ENCODE data around the gene ABCA4.

ABCA4 gene

DNA sequence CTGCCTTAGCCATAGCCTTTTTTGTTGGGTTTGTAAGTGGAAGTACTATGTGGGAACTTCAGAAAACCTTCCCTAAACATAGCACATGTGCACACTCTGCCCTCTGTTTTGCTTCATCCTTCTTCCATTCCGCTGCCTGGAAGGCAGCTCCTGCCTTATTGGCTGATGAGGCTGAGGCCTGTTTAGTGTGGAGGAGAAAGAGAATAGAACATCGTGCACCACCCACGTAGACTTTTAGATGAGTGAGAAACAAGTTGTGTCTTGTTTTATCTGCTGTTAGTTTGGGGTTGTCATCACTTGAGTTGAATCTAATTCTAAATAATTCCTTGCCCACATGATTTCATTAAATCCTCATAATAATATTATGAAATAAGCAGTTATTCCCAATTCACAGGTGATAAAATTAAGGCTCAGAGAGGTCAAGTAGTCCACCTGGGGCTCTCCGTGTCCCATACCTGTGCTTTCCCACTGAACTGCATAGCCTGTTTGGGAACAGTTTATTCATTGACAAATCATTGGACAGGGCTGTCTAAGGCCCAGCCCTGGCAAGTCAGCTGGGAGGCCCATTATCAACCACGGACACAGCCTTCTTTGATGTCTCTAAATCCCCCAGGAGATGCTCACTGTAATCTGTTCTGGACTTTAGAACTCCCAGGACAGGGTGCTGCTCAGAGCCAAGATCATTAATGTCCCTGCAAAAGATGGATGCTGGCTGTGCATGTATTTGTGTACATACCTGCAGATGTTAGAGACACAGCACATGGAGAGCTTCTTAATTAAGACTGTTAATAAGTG is 93.0 kb downstream of the ABCA4 start:
- DNase-seq (ENCODE audit: low read depth in 3 of 3): no peak

DNA sequence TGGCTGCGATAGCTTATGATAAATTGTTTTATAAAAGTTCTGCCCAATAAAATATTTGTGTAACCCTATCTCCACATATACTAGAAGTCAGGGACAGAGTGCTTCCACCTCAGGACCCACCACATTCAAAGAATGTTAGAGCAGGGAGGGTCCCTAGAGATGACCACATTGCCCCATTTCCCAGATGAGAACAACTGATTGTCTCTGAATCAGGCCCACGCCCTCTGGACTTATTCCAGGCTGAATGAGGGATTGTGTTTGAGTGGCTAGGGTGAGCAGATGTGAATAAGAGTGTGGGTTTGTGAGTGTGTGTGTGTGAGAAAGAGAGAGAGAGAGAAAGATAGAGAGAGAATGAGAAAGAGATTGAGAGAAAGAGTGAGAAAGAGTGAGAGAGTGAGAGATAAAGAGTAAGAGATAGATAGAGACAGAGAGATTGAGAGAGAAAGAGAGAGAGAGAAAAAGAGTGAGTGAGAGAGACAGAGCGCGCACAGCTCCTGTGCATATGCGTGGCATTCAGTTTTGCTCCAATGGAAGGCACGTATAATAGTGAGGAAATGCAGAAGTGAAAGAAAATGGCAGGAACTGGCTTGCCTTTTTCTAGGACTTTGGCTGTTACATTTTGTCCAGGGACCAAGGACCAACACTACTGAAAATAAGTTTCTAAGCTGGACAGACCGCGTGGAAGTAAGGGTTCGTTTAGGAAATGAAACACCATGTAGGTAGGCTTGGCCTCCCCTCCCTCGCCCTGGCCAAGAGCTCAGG is 94.1 kb downstream of the ABCA4 start:
- no peak for DNase-seq (ENCODE audit: low read depth in 3 of 3)

DNA sequence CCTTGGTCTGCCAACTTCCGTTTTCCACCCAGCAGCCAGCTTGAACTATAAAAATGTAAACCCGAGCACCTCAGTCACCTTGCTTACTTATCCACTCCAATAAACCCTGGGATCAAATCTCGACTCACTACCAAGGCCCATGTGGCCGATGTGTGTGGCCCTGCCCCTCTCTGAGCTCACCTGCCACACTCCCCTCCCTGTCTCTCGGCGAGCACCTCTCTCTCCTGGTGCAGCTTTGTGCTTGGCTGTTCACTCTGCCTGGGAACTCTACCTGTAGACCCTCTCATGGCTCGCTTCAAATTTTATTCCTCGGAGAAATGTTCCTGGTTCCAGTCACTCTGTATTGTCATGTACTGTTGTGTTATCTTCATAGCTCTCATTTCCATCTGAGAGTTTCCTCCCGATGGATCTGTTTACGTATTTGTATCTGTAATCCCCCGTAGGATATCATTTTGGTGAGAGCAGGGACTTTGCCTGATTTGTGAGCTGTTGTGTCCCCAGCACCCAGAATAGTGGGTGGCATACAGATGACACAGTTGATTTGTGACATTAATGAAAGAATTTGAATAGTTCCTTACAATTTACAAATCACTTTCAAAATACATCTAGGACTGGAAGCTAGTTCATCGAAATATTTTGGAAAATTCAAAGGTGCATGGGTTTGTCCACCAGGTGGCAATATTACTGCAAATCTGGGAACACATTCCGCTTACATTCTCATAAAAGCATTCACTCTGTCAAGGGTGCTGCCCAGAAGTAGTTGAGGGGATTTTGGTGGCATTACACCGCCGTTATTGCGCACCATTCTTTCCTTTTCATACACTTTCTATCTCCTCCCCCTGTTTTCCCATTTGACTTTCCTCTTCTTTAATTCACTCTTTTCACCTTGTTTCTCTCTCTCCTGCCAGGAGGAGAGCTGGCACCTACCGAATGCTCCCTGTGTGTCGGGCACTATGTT is 95.3 kb downstream of the ABCA4 start:
- no peak for DNase-seq (ENCODE audit: low read depth in 3 of 3)

DNA sequence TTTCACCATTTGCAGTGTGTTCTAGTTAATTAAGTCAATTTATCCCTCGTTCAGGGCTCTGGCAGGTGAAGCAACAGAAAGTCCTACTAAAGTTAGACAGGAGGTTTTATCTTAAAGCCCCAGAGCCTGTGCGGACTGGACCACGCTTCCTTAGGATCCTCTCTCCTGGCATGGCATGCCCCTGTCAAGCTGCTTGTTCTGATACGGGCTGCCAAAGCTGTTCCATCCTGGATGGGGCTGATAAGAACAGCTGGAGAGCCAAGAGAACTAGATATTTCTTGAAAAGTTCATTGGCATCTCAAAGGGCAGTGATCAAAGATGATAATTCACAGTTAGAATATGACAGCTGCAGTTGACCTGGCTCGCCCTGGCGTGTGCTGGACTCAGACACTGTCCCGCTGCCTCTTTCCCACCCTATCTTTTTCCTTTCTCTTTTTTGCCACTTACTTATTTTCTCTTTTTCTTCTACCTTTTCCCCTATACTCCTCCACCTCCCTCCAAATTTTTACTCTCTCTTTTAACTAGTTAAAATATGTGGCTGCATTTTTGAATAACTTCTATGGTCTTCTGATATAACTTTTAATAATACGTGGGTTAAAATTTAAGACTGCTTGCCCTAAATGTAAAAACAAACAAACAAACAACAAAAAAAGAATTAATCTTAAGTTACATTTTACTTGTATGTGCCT is 96.7 kb downstream of the ABCA4 start:
- no peak for DNase-seq (ENCODE audit: low read depth in 3 of 3)

DNA sequence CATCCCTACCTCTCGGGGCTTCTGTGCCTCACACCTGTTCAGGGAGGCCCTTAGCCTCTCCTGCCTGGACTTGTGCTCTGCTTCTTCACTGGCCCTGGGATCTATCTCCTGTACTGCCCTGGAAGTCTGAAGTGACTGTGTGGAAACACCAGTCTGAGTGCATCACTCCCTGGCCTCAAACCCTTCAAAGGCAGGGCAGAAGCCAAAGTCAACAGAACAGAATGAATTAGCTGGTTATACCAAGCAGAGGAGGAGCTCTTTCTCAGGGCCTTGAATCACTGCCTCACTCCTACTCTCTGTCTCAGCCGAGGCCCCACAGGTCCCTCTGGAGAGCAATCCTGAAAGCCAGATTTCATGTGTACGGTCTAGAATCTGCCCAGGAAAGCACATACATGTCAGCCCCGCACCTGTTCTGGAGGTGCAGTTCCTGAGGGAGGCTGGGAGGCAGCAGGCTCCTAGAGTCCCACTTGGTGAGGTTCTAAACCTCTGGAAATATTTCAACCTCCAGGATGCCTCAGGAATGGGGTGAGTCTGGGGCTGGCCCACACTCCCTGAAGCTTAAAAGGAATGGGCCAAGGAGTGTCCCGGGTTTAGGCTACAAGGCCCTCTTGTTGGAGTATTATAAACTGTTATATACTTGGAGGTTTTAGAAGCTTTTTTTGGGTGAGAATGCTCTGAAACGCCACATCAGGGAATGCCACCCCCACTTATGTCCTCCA is 98.3 kb downstream of the ABCA4 start:
- no peak for DNase-seq (ENCODE audit: low read depth in 3 of 3)

DNA sequence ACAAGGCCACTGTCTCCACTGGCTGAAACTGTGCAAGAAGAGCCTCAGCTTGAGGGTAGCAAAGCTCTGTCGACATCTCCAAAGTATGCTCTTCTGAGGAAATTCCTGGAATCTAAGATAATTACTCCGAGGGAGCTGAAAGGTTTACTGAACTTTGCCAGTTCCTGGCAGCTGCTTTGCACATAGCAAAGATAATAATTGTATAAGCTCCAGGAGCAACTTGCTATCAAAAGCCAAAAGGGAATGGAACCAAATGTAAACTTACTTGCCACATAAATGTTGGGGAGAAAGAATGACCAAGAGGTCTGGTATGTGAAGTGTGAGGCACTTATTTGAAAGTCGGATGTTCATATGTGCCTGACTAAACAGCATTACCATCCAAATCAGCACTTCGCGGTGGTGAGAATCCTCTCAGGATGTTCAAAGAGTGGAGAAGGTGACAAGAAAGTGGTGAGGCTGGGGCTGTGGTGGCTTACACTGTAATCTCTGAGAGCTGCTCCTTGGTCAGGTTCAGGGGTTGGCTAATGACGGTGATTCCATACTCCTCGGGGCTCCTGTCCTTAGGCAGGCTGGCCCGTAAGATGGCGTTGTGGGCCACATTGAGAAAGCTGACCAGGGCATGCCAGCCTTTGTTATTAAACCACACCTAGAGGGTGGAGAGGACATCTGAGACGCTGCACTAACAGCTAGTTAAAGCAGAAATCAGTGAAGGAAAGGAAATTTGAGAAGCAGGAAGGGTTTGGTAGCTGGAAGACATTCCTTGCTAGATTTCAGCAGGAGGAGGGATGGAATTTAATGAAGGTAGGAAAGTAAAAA is 100.0 kb downstream of the ABCA4 start:
- DNase-seq (ENCODE audit: low read depth in 3 of 3): no peak

DNA sequence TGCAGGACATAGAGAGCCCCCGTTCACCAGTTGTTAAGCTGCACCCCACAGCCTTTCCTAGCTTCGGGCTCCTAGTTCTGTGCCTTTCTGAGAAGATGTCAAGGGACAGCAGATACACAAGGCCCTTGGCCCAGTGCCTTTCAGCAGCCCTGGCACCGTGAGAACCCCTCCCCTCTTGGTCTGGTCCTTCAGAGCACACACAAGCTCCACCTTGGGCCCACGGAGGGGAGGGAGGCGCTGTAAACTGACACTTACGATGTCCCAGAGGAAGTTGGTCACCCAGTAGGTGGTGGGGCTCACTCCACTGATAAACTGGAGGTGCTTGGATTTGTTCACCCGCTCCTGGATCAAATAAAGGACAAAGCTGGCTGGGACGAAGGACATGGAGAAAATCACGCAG is 101.6 kb downstream of the ABCA4 start:
- no peak for DNase-seq (ENCODE audit: low read depth in 3 of 3)

DNA sequence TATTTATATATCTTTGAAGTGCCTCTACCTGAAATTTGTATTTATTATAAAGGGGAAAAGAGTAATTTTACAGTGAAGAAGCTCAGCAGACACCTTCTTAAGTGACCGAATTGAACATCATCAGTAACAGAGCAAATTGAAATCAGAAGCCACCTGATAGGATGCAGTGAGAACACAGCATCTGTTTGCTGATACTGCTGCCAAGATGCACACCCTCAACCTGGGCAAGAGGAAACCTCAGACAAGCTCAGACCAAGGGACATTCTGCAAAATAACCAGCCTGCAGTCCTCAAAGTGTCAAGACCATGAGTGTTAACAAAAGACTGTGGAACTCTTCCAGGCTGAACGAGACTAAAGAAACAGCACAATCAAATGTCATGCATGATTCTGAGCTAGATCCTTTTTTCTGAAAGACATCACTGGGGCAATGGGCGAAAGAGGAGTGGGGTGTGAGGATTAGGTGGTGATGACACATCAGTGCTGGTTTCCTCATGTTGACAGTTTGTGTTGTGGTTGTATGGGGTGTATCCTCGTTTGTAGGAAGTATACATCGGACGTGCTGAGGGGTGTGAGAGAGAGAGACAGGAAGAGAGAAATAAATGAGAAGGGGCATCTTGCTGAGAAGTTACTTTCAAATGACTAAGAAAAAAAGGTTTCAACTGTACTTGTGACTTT is 103.7 kb downstream of the ABCA4 start:
- no peak for DNase-seq (ENCODE audit: low read depth in 3 of 3)

DNA sequence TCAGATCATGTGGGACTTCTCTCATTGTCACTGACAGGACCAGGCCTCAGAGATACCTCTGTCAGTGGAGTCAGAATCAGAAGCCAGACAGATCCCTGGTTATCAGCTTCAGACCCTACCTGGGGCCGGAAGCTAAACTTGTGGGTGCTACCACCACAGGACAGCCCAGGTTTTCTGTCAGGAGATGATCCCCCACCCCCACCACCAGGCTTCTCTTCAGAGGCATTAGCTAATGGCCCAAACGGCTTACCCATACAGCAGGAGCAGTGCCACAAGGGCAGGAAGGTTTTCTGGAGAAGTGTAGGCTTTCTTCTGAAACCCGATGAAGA is 105.5 kb downstream of the ABCA4 start:
- DNase-seq (ENCODE audit: low read depth in 3 of 3): no peak

DNA sequence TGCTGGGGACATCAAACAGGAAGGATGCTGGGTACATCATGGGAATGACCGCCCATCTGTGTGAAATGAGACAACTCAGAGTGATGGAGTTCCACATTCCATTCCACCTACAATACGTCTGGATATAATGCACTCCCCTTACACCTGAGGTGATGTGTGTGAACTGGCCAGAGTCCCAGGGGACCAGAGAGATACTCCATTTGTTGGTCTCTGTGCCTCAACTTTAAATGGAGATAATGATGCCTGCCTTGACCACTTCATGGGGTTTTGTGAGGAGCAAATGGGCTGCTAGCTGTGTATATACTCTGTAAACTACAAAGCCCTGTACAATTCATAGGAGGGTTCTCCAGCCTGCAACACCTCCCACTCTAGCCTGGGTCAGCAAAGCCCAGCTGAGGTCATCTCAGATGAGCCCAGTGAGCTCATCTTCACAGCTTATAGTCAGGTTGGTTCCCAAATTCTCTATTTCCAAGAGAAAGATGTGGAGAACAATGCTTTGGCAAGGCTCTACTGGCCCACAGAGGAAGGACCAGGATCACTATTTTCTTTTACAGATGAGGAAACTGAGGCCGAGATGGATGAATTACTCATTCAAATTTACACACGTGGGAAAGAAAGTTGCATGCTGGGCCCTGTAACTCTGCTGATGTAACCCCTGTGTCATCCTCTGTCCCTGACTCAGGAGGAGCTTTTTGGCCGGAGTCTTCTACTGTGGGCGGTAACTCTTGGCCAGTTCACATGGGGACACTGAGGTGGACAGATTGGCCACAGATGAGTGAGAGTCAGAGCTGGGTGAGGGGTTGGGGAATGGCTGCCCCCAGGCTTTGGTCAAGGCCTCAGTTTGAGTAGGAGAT is 106.1 kb downstream of the ABCA4 start:
- no peak for DNase-seq (ENCODE audit: low read depth in 3 of 3)

DNA sequence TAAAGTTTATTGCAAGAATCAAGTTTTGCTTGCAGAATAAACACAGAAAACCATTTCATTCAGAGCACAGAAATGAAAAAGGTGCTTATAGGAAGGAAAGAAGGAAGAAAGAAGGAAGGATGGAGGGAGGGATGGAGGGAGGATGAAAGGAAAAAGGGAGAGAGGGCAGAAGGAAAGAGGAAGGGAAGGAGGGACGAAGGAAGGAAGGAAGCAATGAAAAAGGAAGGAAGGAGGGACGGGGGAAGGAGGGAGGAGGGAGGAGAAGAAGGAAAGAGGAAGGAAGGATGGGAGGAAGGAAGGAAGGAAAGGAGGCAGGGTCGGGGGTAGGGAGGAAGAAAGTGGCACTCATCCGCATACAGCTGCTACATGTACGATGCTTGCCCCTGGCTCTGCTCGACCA is 106.9 kb downstream of the ABCA4 start:
- no peak for DNase-seq (ENCODE audit: low read depth in 3 of 3)

DNA sequence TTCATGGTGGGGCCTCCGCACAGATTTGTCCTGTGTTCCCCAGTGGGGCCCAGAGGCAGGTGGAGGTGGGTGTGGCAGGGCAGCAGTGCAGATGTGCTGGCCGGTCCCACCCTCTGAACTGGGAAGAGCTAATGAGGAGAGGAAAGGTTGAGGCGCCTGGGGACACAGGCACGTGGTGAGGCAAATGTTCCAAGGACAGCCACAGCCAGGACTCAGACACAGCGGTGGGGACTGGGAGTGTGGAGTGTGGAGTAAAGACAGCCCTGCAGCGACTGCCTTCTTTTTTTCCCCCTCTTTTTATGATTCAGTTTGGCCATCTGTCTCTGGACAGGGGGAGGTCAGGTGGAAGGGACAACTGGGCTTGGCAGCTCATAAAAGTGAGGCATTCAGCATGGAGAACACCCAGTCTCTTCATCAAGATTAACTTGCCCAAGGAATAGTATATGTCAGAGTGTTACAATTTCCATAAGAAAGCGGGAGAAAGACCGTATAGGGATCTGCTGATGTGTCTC is 107.5 kb downstream of the ABCA4 start:
- no peak for DNase-seq (ENCODE audit: low read depth in 3 of 3)

DNA sequence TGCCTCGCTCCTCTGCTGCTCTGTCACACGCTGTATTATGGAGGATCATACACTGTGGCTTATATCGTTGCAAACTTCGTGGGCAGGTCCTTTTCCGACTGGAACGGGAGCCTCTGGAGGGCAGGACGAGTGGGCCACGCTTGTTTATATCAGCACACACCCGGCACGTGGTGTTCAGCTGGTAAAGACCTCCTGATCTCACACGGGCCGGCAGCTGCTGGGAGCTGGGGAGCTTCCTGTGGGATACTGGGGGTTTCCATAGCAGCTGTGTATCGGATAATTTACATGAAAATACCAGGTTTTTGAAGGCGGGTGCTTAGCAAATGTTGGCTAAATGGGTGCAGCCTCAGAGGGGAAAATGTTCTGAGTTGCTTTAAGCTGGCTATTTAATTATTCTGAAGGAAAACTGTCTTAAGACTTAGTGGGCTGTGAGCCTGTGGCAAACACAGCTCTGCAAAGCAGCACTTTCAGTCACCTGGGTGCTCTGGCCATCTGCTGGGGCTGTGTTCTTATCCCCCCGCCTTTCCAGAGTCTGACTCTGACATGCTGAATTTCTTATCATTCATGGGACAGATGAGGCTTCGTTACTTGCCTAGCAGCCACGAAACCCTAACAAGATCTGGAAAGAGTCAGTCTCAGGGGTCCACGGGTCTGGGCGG is 108.1 kb downstream of the ABCA4 start:
- no peak for DNase-seq (ENCODE audit: low read depth in 3 of 3)

DNA sequence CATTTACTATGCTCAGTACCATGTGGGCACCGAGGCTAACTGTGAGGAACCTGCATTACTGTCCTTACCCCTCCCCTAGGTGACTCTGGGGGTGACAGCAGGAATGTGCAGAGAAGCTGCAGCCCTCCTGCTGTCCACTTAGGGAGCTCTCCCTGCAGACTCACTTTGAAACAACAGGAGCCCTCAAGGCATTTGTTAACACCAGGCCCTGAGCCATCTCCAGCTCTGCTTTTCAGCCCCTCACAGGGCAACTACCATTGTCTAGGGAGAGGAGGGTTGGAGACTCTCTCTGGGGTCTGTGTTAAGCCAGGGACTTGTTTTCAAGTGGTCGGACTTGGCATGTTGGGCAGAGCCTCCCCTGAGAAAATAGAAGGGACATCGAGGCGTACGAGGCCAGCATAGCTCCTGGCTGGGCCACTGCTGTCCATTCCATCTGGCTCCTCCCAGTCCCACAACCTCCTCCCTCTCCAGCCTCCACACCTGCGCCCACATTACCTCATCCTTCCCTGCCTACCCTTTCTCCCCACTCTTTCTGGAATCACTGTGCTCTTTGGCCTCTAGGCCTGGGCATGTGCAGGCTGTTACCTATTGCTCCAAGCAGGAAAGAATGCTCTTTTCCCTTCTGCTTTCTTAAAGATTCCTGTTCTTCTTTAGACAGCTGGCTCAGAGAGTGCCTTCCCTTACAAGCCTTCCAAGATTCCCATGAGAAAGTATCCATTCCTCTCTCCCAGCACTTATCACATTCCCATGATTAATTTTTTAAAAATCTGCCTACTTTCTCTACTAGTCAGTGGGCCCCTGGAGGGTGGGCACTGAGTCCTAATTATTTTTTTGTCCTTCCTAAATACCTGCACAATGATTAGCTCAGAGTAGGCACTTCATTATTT is 109.0 kb downstream of the ABCA4 start:
- no peak for DNase-seq (ENCODE audit: low read depth in 3 of 3)

DNA sequence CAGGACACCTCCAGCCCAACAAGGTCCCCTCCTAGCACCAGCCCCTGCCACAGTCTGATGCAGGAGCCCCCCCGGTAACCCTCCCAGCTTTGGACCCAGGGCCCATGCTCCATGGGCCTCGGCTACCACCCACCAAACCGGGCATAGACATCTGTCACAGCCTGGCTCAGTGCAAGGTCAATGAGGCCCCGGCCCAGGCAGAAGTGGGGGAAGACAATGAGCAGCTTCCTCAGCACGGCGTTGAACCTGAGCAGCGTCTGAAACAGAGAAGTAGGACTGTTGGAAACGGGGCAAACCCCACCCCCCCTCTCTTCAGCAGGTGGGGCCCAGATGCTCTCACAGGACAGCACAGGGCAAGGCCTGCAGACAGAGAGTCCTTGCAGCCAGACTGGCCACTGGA is 109.8 kb downstream of the ABCA4 start:
- DNase-seq (ENCODE audit: low read depth in 3 of 3): no peak

DNA sequence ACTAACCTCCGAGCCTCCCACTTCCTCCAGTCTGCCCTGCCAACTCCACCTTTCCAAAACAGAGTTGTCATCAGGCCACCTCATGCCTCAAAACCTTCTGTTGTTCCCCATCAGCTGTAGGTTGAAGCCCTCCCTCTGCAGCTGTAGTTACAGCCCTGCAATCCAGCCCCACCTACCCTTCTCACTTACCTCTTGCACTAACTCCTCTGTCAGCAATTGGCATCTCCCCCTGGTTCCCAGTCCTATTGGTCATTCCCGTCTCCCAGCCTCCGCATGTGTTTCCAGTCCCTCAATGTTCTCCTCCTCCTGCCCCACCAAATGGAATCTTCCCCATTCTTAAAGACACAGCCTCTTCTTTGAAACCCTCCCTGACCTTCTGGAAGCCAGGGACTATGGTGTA is 111.6 kb downstream of the ABCA4 start:
- DNase-seq (ENCODE audit: low read depth in 3 of 3): no peak

DNA sequence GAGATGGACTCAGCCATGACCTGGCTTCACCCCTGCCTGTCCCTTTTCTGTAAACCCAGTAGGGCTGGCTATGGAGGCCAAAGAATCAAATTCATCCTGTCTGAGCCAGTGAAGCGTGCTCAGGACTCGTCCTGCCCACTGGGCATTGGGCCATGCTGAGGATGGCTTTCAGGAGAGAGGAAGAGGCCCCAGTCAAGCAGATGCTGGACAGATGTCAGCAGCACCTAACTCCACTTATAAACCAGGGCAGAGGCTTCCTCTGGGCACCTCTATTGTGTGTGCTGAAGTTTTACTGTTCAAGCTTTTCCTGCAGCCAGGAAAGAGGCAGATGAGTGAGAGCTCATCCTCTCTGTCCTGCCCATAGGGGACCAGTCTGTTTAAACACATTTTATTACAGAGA is 114.3 kb downstream of the ABCA4 start:
- no peak for DNase-seq (ENCODE audit: low read depth in 3 of 3)

Data from stimulated activated CD4-positive, alpha-beta T cell treated with anti-CD3 and anti-CD28 coated beads, TNF-alpha, amount 100 ng/mL, for 24 hours (primary cell).